ENCODE results near the gene CNN1. TPM values are rescaled to one million over a fixed set of nuclear protein-coding genes. Genes with fewer than 3 reads are reported as not detected.

The CNN1 gene
- 477 TPM for total RNA-seq

DNA sequence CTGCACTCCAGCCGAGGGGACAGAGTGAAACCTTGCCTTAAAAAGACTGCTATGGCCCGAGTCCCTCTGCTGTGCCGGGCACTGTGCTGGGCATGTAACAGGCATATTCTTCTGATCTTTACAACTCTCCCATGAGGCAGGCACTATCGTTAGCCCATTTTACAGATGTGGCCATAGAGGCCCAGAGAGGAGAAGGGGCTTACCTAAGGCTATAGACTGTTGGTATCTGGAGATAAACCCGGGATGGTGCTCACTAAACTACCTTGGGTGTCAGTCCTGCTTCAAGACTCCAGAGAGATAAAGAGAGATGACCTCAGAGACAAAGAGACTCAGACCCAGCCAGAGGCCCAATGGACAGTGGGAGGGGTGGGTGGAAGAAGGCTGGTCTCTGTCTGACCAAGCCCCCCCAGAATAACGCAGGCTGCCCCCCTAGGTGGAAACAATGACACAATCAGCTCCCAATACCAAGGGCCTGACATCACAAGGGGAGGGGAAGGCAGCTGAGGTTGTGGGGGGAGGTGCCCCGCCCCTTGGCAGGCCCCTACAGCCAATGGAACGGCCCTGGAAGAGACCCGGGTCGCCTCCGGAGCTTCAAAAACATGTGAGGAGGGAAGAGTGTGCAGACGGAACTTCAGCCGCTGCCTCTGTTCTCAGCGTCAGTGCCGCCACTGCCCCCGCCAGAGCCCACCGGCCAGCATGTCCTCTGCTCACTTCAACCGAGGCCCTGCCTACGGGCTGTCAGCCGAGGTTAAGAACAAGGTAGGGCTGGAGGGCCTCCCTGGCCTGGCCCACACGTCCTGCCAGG is at the start of gene CNN1:
CNN1 (plus strand) TSS at position 620 of the 805 bp plus-strand sequence; CDS start at position 697, 77 bp downstream.
- H3K36me3 ChIP-seq = peaks cover 13 to 23% of the 10 kb centered on the region in 2 donors
- peaks cover 7 to 26% of the 10 kb centered on the region in 2 donors for H3K4me1 ChIP-seq
- peak within 1 kb of the TSS; percentile 95 to 97 for H3K27ac ChIP-seq
- no peak for TF ChIP-seq CTCF (IDR thresholded peaks at IDR 0.05)
- H3K9me3 ChIP-seq = no peaks in the 10 kb centered on the region
- no peaks in the 10 kb centered on the region for H3K27me3 ChIP-seq
- intact Hi-C loops (cut with DNase I) = loop anchor here (5.0 to 10.0 kb wide), 3 partner anchors 666 to 1246 kb away; partner anchors contain the start of genes CARM1, MAN2B1 and WDR83
- DNase-seq (ENCODE audit: low spot score in 2 of 2) = peak; percentile 75 to 97
- H3K4me3 ChIP-seq = peak within 1 kb of the TSS; percentile 58 to 88

DNA sequence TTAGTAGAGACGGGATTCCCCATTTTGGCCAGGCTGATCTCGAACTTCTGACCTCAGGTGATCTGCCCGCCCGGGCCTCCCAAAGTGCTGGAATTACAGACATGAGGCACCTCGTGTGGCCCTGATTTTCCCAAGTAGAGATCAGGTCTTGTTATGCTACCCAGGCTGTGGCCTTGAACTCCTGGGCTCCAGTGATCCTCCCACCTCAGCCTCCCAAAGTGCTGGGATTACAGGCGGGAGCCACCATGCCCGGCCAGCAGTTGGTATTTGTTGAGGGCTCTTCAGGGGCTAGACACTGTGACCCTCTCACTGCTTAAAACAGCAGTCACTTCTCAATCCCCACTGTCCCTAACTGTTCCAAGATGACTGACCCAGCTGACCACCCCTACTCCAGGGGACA is 49.3 kb upstream of the CNN1 start:
- no peak overlapping the region for H3K27ac ChIP-seq
- no peak overlapping the region for H3K4me3 ChIP-seq
- no peaks in the 10 kb centered on the region for H3K4me1 ChIP-seq
- no peaks in the 10 kb centered on the region for H3K27me3 ChIP-seq
- intact Hi-C loops (cut with DNase I) = no loop called here
- no peak for TF ChIP-seq CTCF (IDR thresholded peaks at IDR 0.05)
- no peaks in the 10 kb centered on the region for H3K9me3 ChIP-seq
- DNase-seq (ENCODE audit: low spot score in 2 of 2) = no peak
- H3K36me3 ChIP-seq = peaks cover 34 to 48% of the 10 kb centered on the region in 2 donors

GRCh38 chr19:11494634-11495285 is 43.9 kb upstream of the CNN1 start:
- Histone ChIP-seq H3K27ac (no peak overlapping the region), H3K27me3 (no peaks in the 10 kb centered on the region), H3K4me1 (no peaks in the 10 kb centered on the region), H3K4me3 (no peak overlapping the region), H3K9me3 (no peaks in the 10 kb centered on the region), H3K36me3 (peaks cover 30 to 53% of the 10 kb centered on the region in 2 donors)
- TF ChIP-seq CTCF (IDR thresholded peaks at IDR 0.05) = no peak
- intact Hi-C loops (cut with DNase I) = no loop called here
- DNase-seq (ENCODE audit: low spot score in 2 of 2) = no peak

DNA sequence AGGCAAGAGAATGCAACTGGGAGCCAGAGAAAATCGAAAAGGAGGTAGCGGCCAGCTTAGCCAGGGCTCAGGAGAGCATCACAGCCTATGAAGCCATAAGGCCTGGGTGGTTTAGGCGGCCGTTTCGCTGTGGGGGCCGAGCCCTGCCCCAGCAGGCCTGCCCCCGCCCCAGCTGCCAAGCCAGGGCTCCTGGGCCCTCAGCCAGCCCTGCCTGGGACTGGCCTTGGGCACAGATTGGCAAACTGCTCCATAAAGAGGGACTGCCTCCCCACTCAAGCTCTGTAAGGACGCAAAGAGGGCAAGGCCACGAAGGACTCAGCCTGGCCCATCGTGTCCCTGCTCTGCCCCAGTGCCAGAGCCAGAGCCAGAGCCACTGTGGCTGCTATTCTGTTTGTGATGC is 43.2 kb upstream of the CNN1 start:
- H3K36me3 ChIP-seq = peaks cover 25 to 53% of the 10 kb centered on the region in 2 donors
- intact Hi-C loops (cut with DNase I) = no loop called here
- no peaks in the 10 kb centered on the region for H3K4me1 ChIP-seq

DNA sequence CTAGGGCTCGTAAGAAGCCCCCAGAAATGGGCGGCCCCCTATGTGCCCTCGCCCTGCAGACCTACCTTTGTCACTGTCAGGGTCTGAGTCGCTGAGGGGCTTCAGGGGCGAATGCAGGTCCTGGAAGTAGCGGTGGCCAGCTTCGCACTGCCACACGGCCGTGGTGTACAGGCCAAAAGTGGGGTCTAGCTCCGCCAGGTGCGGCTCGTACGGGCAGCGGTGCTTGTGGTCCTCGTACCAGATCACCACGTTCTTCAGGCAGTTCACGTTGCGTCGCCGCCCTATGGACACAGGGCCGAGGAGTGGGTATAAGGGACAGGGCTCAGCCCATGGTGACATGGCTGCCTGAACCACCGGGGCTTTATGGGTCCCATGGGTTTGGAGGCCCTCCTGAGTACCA is 42.8 kb upstream of the CNN1 start:
- Histone ChIP-seq H3K9me3 (no peaks in the 10 kb centered on the region), H3K36me3 (peaks cover 22 to 49% of the 10 kb centered on the region in 2 donors), H3K27me3 (no peaks in the 10 kb centered on the region), H3K4me3 (no peak overlapping the region), H3K4me1 (no peaks in the 10 kb centered on the region), H3K27ac (no peak overlapping the region)
- no peak for TF ChIP-seq CTCF (IDR thresholded peaks at IDR 0.05)
- intact Hi-C loops (cut with DNase I) = loop anchor here (1.0 kb wide), 1 partner anchor 91 kb away; no protein-coding TSS in a partner anchor
- DNase-seq (ENCODE audit: low spot score in 2 of 2) = no peak

More for the DNA sequence above, 43.2 kb upstream of the CNN1 start:
- Histone ChIP-seq H3K27me3 (no peaks in the 10 kb centered on the region), H3K27ac (no peak overlapping the region), H3K9me3 (no peaks in the 10 kb centered on the region), H3K4me3 (no peak overlapping the region)
- no peak for DNase-seq (ENCODE audit: low spot score in 2 of 2)
- TF ChIP-seq CTCF (IDR thresholded peaks at IDR 0.05) = no peak
